GM21576 (cell line): ENCODE results near the gene FOXO3.
"Not testable (repeated sequence)": the region's sequence is repeated elsewhere in the genome, so short reads cannot be mapped to it uniquely, and the experiment has no call there.

Experiments used
- ATAC-seq: cut with Tn5 transposase; IDR thresholded peaks from one replicate; pipeline ENCODE4 v1.9.1; 2021; ENCODE audit warnings: mild to moderate bottlenecking, moderate library complexity; ENCODE audit not compliant: unreplicated experiment

The FOXO3 gene

GRCh38 chr6:108560463-108561308 lies at the start of gene FOXO3:
TSS of gene FOXO3 (plus strand) at chr6:108560917. CDS start at chr6:108561209, 292 bp downstream.
- ATAC-seq: no peak

- no peak for ATAC-seq
These were observed 41.8 kb upstream of the FOXO3 start for GRCh38 chr6:108518714-108519576.

- no peak for ATAC-seq
These were observed 39.1 kb upstream of the FOXO3 start for GRCh38 chr6:108521616-108522107.

GRCh38 chr6:108523697-108524096 lies 37.0 kb upstream of the FOXO3 start:
- no peak for ATAC-seq

GRCh38 chr6:108524528-108525248 lies 36.0 kb upstream of the FOXO3 start:
- no peak for ATAC-seq

- no peak for ATAC-seq
These were observed 34.0 kb upstream of the FOXO3 start for GRCh38 chr6:108526739-108527174.

GRCh38 chr6:108528878-108529277 lies 31.8 kb upstream of the FOXO3 start:
- ATAC-seq: no peak

- no peak for ATAC-seq
These were observed 29.4 kb upstream of the FOXO3 start for GRCh38 chr6:108531332-108531731.

- no peak for ATAC-seq
These were observed 25.5 kb upstream of the FOXO3 start for GRCh38 chr6:108535114-108535742.

GRCh38 chr6:108535920-108536535 lies 24.7 kb upstream of the FOXO3 start:
- not testable (repeated sequence) for ATAC-seq

- ATAC-seq: peak; percentile 68
These were observed 18.6 kb upstream of the FOXO3 start for GRCh38 chr6:108541843-108542759.

- ATAC-seq: no peak
These were observed 17.4 kb upstream of the FOXO3 start for GRCh38 chr6:108543175-108543940.

GRCh38 chr6:108544606-108545005 lies 16.1 kb upstream of the FOXO3 start:
- ATAC-seq: no peak

- ATAC-seq: no peak
These were observed 14.4 kb upstream of the FOXO3 start for GRCh38 chr6:108546079-108547049.

GRCh38 chr6:108549241-108549640 lies 11.5 kb upstream of the FOXO3 start:
- no peak for ATAC-seq

- ATAC-seq: no peak
These were observed 11.0 kb upstream of the FOXO3 start for GRCh38 chr6:108549741-108550140.

GRCh38 chr6:108550256-108550655 lies 10.5 kb upstream of the FOXO3 start:
- no peak for ATAC-seq
